Neural cell (in vitro differentiated cells): ENCODE data around the gene VPS54. TPM values are rescaled to one million over a fixed set of nuclear protein-coding genes. Genes with fewer than 3 reads are reported as not detected.
"Not testable (repeated sequence)": the region's sequence is repeated elsewhere in the genome, so short reads cannot be mapped to it uniquely, and the experiment has no call there.

Experiments
- H2AFZ ChIP-seq: fragments of 200-600, 300-800 bp; sonication (generic), shearing (Covaris generic); 2 replicates; pipeline ENCODE4 v1.6.0; 2014; ENCODE audit warnings: low read depth, mild to moderate bottlenecking, antibody characterized with exemption, low read length, moderate library complexity
- H3F3A ChIP-seq: fragments of 200-600 bp; shearing (Covaris generic); 2 replicates; pipeline ENCODE4 v1.6.1; 2016; ENCODE audit warnings: mild to moderate bottlenecking, moderate library complexity, mixed read lengths, antibody characterized with exemption, low read length; ENCODE audit not compliant: insufficient read depth, poor library complexity, severe bottlenecking
- H3K27ac ChIP-seq: fragments of 200-600, 300-800 bp; sonication (generic), shearing (Covaris generic); 2 replicates; pipeline ENCODE4 v1.5.1; 2014; ENCODE audit warnings: mild to moderate bottlenecking, low read length, moderate library complexity
- H3K27me3 ChIP-seq: fragments of 300-800, 200-600 bp; sonication (generic), shearing (Covaris generic); 2 replicates; pipeline ENCODE4 v1.6.0; 2014; ENCODE audit warnings: mild to moderate bottlenecking, low read depth, low read length, moderate library complexity; ENCODE audit not compliant: insufficient read depth
- H3K36me3 ChIP-seq: fragments of 300-800, 200-600 bp; sonication (generic), shearing (Covaris generic); 2 replicates; pipeline ENCODE4 v1.5.1; 2014; ENCODE audit warnings: mild to moderate bottlenecking, antibody characterized with exemption, low read length, moderate library complexity; ENCODE audit not compliant: insufficient read depth
- H3K4me2 ChIP-seq: fragments of 300-800, 200-600 bp; sonication (generic), shearing (Covaris generic); 2 replicates; pipeline ENCODE4 v1.6.0; 2014; ENCODE audit warnings: mild to moderate bottlenecking, low read length
- H3K4me3 ChIP-seq: fragments of 300-800, 200-600 bp; sonication (generic), shearing (Covaris generic); 2 replicates; pipeline ENCODE4 v1.5.1; 2014; ENCODE audit warnings: mild to moderate bottlenecking, low read length, moderate library complexity
- H3K79me2 ChIP-seq: fragments of 200-600 bp; shearing (Covaris generic); replicated peaks from 2 replicates; pipeline ENCODE4 v1.6.0; 2014; ENCODE audit warnings: mild to moderate bottlenecking, low read length, moderate library complexity; ENCODE audit not compliant: insufficient read depth
- H3K9ac ChIP-seq: fragments of 300-800, 200-600 bp; sonication (generic), shearing (Covaris generic); 2 replicates; pipeline ENCODE4 v1.6.1; 2016; ENCODE audit warnings: mild to moderate bottlenecking, low read length, mixed read lengths
- H3K9me2 ChIP-seq: fragments of 200-600 bp; shearing (Covaris generic); 2 replicates; pipeline ENCODE4 v1.6.1; 2016; ENCODE audit warnings: mild to moderate bottlenecking, low read length, mixed read lengths; ENCODE audit not compliant: insufficient read depth
- H3K9me3 ChIP-seq: fragments of 200-600, 300-800 bp; sonication (generic), shearing (Covaris generic); 2 replicates; pipeline ENCODE4 v1.6.1; 2016; ENCODE audit warnings: mild to moderate bottlenecking, mixed run types, low read length, moderate library complexity, mixed read lengths
- H4K20me1 ChIP-seq: fragments of 200-600 bp; shearing (Covaris generic); 2 replicates; pipeline ENCODE4 v1.6.1; 2016; ENCODE audit warnings: mild to moderate bottlenecking, mixed run types; ENCODE audit not compliant: insufficient read depth
- CTCF ChIP-seq: fragments of 450-650 bp; IDR thresholded peaks from 2 replicates; pipeline ENCODE4 v1.5.1; 2014; ENCODE audit warnings: antibody characterized with exemption, mild to moderate bottlenecking, moderate library complexity; ENCODE audit not compliant: poor library complexity, severe bottlenecking
- EP300 ChIP-seq: fragments of 450-650 bp; conservative IDR thresholded peaks from 2 replicates; pipeline ENCODE4 v1.6.1; 2014; ENCODE audit warnings: antibody characterized with exemption, mild to moderate bottlenecking, moderate library complexity; ENCODE audit not compliant: poor library complexity, severe bottlenecking
- EZH2 ChIP-seq: fragments of 200-600, 300-800 bp; shearing (Covaris generic), sonication (generic); IDR thresholded peaks from 2 replicates; pipeline ENCODE4 v1.6.1; 2014; ENCODE audit warnings: antibody characterized with exemption, low read length, borderline replicate concordance, mild to moderate bottlenecking; ENCODE audit not compliant: insufficient read depth, poor library complexity, severe bottlenecking
- MXI1 ChIP-seq: fragments of 450-650 bp; conservative IDR thresholded peaks from 2 replicates; pipeline ENCODE4 v1.6.1; 2014; ENCODE audit warnings: antibody characterized with exemption, mild to moderate bottlenecking; ENCODE audit not compliant: poor library complexity, severe bottlenecking
- POLR2AphosphoS5 ChIP-seq: IDR thresholded peaks from 2 replicates; pipeline ENCODE4 v1.6.1; 2012
- RAD21 ChIP-seq: fragments of 450-650 bp; conservative IDR thresholded peaks from 2 replicates; pipeline ENCODE4 v1.6.1; 2014; ENCODE audit warnings: antibody characterized with exemption, mild to moderate bottlenecking, moderate library complexity
- REST ChIP-seq: IDR thresholded peaks from 2 replicates; pipeline ENCODE4 v1.6.1; 2012; ENCODE audit warnings: borderline replicate concordance
- SMC3 ChIP-seq: fragments of 450-650 bp; conservative IDR thresholded peaks from 2 replicates; pipeline ENCODE4 v1.6.1; 2014; ENCODE audit warnings: antibody characterized with exemption, mild to moderate bottlenecking, moderate library complexity; ENCODE audit not compliant: poor library complexity
- TAF1 ChIP-seq: IDR thresholded peaks from 2 replicates; pipeline ENCODE4 v1.6.1; 2012; ENCODE audit warnings: low read depth
- polyA plus RNA-seq: library from polyadenylated mRNA; depleted of rRNA; stranded (reverse); fragments of >200 nt; gene quantifications from 2 replicates; pipeline ENCODE4 v1.2.3, GENCODE V29; 2014

The VPS54 gene
- polyA plus RNA-seq, 1 donor from 2014 or later = 34.2 TPM

- Histone ChIP-seq H3K27ac (no peak overlapping the region), H3K79me2 (no peaks in the 10 kb centered on the region), H3K36me3 (no peaks in the 10 kb centered on the region), H3K9me2 (no peaks in the 10 kb centered on the region), H4K20me1 (no peaks in the 10 kb centered on the region), H3K9ac (no peak overlapping the region), H3F3A (no peaks in the 10 kb centered on the region), H3K27me3 (no peaks in the 10 kb centered on the region), H3K4me2 (no peak overlapping the region), H2AFZ (no peak overlapping the region), H3K4me3 (no peak overlapping the region), H3K9me3 (no peaks in the 10 kb centered on the region)
- TF ChIP-seq EP300 (no peak), TAF1 (no peak), SMC3 (no peak), EZH2 (no peak), POLR2AphosphoS5 (no peak), CTCF (no peak), REST (no peak), RAD21 (no peak), MXI1 (no peak)
Measured at GRCh38 chr2:63992061-63992685, 27.1 kb downstream of the VPS54 start.

- not testable (repeated sequence) for H3K9ac ChIP-seq, H3K9me2 ChIP-seq, H3F3A ChIP-seq, H2AFZ ChIP-seq, H3K9me3 ChIP-seq, H3K36me3 ChIP-seq, H4K20me1 ChIP-seq, H3K4me2 ChIP-seq, H3K27ac ChIP-seq, H3K4me3 ChIP-seq, H3K79me2 ChIP-seq, H3K27me3 ChIP-seq
Measured at GRCh38 chr2:63991173-63991999, 27.8 kb downstream of the VPS54 start.
